ENCODE data around the gene CELSR2. TPM values are rescaled to one million over a fixed set of nuclear protein-coding genes. Genes with fewer than 3 reads are reported as not detected.

CELSR2 gene
- total and polyA plus RNA-seq, 4 donors = 1.4 to 7.9 (median 5.1) TPM

DNA sequence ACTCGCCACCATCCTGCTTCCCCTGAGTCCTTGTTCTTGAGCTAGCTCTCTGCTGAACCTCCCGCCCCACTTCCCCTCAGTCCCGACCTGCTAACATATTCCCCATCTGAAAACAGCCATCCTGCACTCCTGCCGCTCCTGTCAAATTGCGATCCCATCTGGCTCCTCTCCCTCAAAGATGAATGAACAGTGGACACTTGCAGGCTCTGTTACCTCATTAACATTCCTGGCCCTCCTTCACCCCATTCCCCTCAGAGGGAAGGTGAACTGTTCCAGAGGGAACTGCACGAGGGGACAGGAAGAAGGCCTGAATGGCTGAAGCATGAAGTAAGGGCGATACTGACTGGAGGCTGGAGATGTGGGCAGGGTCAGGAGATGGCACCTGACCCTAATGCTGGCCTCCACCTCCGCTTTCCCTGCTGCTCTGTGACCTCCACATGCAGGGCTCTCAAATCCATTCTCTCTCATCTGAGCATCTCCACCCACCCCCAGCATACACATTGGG lies 7.4 kb upstream of the CELSR2 start:
- Histone ChIP-seq H3K27ac (ENCODE audit: low read depth in 1 of 2, low read length in 1 of 2) (no peak overlapping the region), H3K27me3 (ENCODE audit: control insufficient read depth in 3 of 3, insufficient read depth in 3 of 3, low read length in 2 of 3) (no peaks in the 10 kb centered on the region), H3K9ac (ENCODE audit: insufficient read depth in 1 of 2, low read length in 2 of 2) (no peak overlapping the region), H3K9me3 (ENCODE audit: control insufficient read depth in 4 of 4, insufficient read depth in 3 of 4, low read length in 3 of 4) (no peaks in the 10 kb centered on the region), H3K4me1 (ENCODE audit: control insufficient read depth in 5 of 5, insufficient read depth in 5 of 5, low read length in 5 of 5) (peaks cover 0 to 25% (median 5%) of the 10 kb centered on the region in 5 donors), H3K36me3 (ENCODE audit: control insufficient read depth in 4 of 4, insufficient read depth in 4 of 4, low read length in 4 of 4) (peaks cover 6 to 23% (median 14%) of the 10 kb centered on the region in 4 donors), H3K4me3 (no peak overlapping the region)
- DNase-seq (peak in 1 of 3 donors; percentile 24), ATAC-seq (ENCODE audit: insufficient read depth, low FRiP score) (no peak)
- TF ChIP-seq, protein P1, sequence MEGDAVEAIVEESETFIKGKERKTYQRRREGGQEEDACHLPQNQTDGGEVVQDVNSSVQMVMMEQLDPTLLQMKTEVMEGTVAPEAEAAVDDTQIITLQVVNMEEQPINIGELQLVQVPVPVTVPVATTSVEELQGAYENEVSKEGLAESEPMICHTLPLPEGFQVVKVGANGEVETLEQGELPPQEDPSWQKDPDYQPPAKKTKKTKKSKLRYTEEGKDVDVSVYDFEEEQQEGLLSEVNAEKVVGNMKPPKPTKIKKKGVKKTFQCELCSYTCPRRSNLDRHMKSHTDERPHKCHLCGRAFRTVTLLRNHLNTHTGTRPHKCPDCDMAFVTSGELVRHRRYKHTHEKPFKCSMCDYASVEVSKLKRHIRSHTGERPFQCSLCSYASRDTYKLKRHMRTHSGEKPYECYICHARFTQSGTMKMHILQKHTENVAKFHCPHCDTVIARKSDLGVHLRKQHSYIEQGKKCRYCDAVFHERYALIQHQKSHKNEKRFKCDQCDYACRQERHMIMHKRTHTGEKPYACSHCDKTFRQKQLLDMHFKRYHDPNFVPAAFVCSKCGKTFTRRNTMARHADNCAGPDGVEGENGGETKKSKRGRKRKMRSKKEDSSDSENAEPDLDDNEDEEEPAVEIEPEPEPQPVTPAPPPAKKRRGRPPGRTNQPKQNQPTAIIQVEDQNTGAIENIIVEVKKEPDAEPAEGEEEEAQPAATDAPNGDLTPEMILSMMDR (IDR thresholded peaks at IDR 0.05; ENCODE audit: control extremely low read depth, extremely low read depth) = no peak
- 18 to 27% methylated on average over 8 of the region's 8 CpGs for WGBS, 2 donors

DNA sequence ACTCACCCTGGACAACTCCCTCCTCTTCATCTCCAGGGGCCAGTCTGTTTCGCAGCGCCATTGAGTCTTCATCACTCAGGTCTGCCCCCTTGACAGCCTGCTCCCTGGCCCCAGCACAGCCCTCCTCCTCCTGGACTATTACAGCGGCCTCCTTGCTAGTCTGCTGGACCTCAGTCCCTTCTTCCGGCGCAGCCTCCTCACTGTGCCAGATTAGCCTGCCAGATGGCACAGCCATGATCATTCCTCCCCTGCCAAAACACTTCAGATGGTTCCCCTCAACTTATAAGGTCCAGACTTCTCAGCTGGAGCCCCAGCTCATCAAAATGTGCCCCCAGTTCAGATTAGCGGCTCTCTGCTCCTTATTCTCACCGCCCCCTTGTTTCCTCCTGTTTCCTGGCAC lies 7.0 kb upstream of the CELSR2 start:
- ATAC-seq (ENCODE audit: insufficient read depth, low FRiP score) = no peak

DNA sequence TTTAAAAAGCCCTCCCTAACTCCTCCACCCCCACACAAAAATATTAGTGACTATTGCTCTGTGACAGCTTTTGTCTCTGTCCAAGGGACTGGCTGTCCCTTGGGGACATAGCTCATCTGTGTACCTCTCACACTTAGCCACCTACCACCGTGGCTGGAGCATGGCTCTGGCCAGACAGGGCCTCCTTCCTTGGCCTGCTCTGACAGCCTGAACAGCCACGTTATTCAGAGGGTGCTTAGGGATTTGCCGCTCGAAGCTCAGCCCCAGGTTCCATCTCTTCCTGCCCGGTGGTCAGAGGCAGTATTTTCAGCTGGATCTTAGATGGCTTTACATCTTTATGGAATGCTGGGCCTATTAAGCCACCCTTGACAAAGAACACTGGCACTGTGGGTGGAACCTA lies 6.1 kb upstream of the CELSR2 start:
- Histone ChIP-seq H3K9me3 (ENCODE audit: control insufficient read depth in 4 of 4, insufficient read depth in 3 of 4, low read length in 3 of 4) (no peaks in the 10 kb centered on the region), H3K4me3 (no peak overlapping the region), H3K27ac (ENCODE audit: low read depth in 1 of 2, low read length in 1 of 2) (no peak overlapping the region), H3K36me3 (ENCODE audit: control insufficient read depth in 4 of 4, insufficient read depth in 4 of 4, low read length in 4 of 4) (peaks cover 0 to 12% (median 3%) of the 10 kb centered on the region in 4 donors), H3K4me1 (ENCODE audit: control insufficient read depth in 5 of 5, insufficient read depth in 5 of 5, low read length in 5 of 5) (peaks cover 0 to 25% (median 5%) of the 10 kb centered on the region in 5 donors), H3K27me3 (ENCODE audit: control insufficient read depth in 3 of 3, insufficient read depth in 3 of 3, low read length in 2 of 3) (no peaks in the 10 kb centered on the region), H3K9ac (ENCODE audit: insufficient read depth in 1 of 2, low read length in 2 of 2) (no peak overlapping the region)
- ATAC-seq (ENCODE audit: insufficient read depth, low FRiP score) (no peak), DNase-seq (no peak)
- TF ChIP-seq, protein P1 (IDR thresholded peaks at IDR 0.05; ENCODE audit: control extremely low read depth, extremely low read depth) = no peak
- 78 to 84% methylated on average over 5 of the region's 5 CpGs for WGBS, 2 donors

More for the DNA sequence above, 7.0 kb upstream of the CELSR2 start:
- peak; percentile 61 to 79 (median 68) for DNase-seq
- TF ChIP-seq, protein P1 (IDR thresholded peaks at IDR 0.05; ENCODE audit: control extremely low read depth, extremely low read depth) = no peak
- H3K36me3 ChIP-seq (ENCODE audit: control insufficient read depth in 4 of 4, insufficient read depth in 4 of 4, low read length in 4 of 4) = peaks cover 6 to 19% (median 11%) of the 10 kb centered on the region in 4 donors
- WGBS, 2 donors = 50 to 61% methylated on average over 7 of the region's 7 CpGs
- H3K27ac ChIP-seq (ENCODE audit: low read depth in 1 of 2, low read length in 1 of 2) = no peak overlapping the region
- H3K9ac ChIP-seq (ENCODE audit: insufficient read depth in 1 of 2, low read length in 2 of 2) = no peak overlapping the region
- H3K4me1 ChIP-seq (ENCODE audit: control insufficient read depth in 5 of 5, insufficient read depth in 5 of 5, low read length in 5 of 5) = peaks cover 0 to 25% (median 5%) of the 10 kb centered on the region in 5 donors
- no peaks in the 10 kb centered on the region for H3K27me3 ChIP-seq (ENCODE audit: control insufficient read depth in 3 of 3, insufficient read depth in 3 of 3, low read length in 2 of 3)
- H3K4me3 ChIP-seq = no peak overlapping the region
- H3K9me3 ChIP-seq (ENCODE audit: control insufficient read depth in 4 of 4, insufficient read depth in 3 of 4, low read length in 3 of 4) = no peaks in the 10 kb centered on the region
